ACC112 (cell line): ENCODE data around the gene B4GALNT4.
"Not testable (repeated sequence)": the region's sequence is repeated elsewhere in the genome, so short reads cannot be mapped to it uniquely, and the experiment has no call there.

Experiments used
- H2AFZ ChIP-seq: fragments of 200-600 bp; sonication (generic); one replicate; pipeline ENCODE4 v1.6.0; 2017; ENCODE audit warnings: antibody characterized with exemption, low read length; ENCODE audit not compliant: unreplicated experiment
- H3K27ac ChIP-seq: fragments of 200-600 bp; sonication (generic); 2 replicates; pipeline ENCODE4 v1.5.1; 2014; ENCODE audit warnings: low read depth, mild to moderate bottlenecking, antibody characterized with exemption, low read length, moderate library complexity
- H3K27me3 ChIP-seq: fragments of 200-600 bp; sonication (generic); 2 replicates; pipeline ENCODE4 v1.6.1; 2014; ENCODE audit warnings: mild to moderate bottlenecking, antibody characterized with exemption, low read length, moderate library complexity, mixed read lengths; ENCODE audit not compliant: insufficient read depth
- H3K36me3 ChIP-seq: fragments of 200-600 bp; sonication (generic); 2 replicates; pipeline ENCODE4 v1.6.1; 2016; ENCODE audit warnings: mild to moderate bottlenecking, antibody characterized with exemption, low read length, moderate library complexity, mixed read lengths; ENCODE audit not compliant: insufficient read depth
- H3K4me1 ChIP-seq: fragments of 200-600 bp; sonication (generic); one replicate; pipeline ENCODE4 v1.6.1; 2016; ENCODE audit warnings: low read length, mixed read lengths; ENCODE audit not compliant: insufficient read depth, unreplicated experiment, control insufficient read depth
- H3K4me3 ChIP-seq: fragments of 200-600 bp; sonication (generic); 2 replicates; pipeline ENCODE4 v1.5.1; 2014; ENCODE audit warnings: mild to moderate bottlenecking, low read depth, low read length
- H3K79me2 ChIP-seq: fragments of 200-600 bp; sonication (generic); one replicate; pipeline ENCODE4 v1.6.0; 2016; ENCODE audit warnings: low read length; ENCODE audit not compliant: control insufficient read depth, unreplicated experiment, insufficient read depth

Gene B4GALNT4

GRCh38 chr11:407651-408123 is 38.4 kb downstream of the B4GALNT4 start:
- H3K4me1 ChIP-seq: no peaks in the 10 kb centered on the region
- H3K36me3 ChIP-seq: no peaks in the 10 kb centered on the region
- H3K27me3 ChIP-seq: no peaks in the 10 kb centered on the region
- H3K27ac ChIP-seq: no peak overlapping the region
- H3K4me3 ChIP-seq: no peak overlapping the region
- H3K79me2 ChIP-seq: no peaks in the 10 kb centered on the region
- no peak overlapping the region for H2AFZ ChIP-seq

GRCh38 chr11:408154-409007 is 39.1 kb downstream of the B4GALNT4 start:
- Histone ChIP-seq H2AFZ (no peak overlapping the region), H3K79me2 (no peaks in the 10 kb centered on the region), H3K27ac (no peak overlapping the region), H3K4me1 (no peaks in the 10 kb centered on the region), H3K27me3 (no peaks in the 10 kb centered on the region), H3K4me3 (no peak overlapping the region), H3K36me3 (no peaks in the 10 kb centered on the region)

- H3K4me3 ChIP-seq: no peak overlapping the region
- H3K36me3 ChIP-seq: no peaks in the 10 kb centered on the region
- no peaks in the 10 kb centered on the region for H3K79me2 ChIP-seq
- no peak overlapping the region for H3K27ac ChIP-seq
- no peaks in the 10 kb centered on the region for H3K27me3 ChIP-seq
- H2AFZ ChIP-seq: no peak overlapping the region
- no peaks in the 10 kb centered on the region for H3K4me1 ChIP-seq
Measured at GRCh38 chr11:409008-409599, 39.8 kb downstream of the B4GALNT4 start.

- H3K4me1 ChIP-seq: peaks cover 5% of the 10 kb centered on the region
- no peak overlapping the region for H2AFZ ChIP-seq
- no peak overlapping the region for H3K27ac ChIP-seq
Measured at GRCh38 chr11:409600-410483, 40.5 kb downstream of the B4GALNT4 start.

GRCh38 chr11:410711-411110 is 41.4 kb downstream of the B4GALNT4 start:
- not testable (repeated sequence) for H3K27ac ChIP-seq, H3K27me3 ChIP-seq, H3K36me3 ChIP-seq, H3K4me3 ChIP-seq, H2AFZ ChIP-seq, H3K79me2 ChIP-seq
- peaks cover 11% of the 10 kb centered on the region for H3K4me1 ChIP-seq

More at GRCh38 chr11:409600-410483, 40.5 kb downstream of the B4GALNT4 start:
- H3K79me2 ChIP-seq: no peaks in the 10 kb centered on the region
- H3K36me3 ChIP-seq: no peaks in the 10 kb centered on the region
- H3K4me3 ChIP-seq: no peak overlapping the region
- H3K27me3 ChIP-seq: no peaks in the 10 kb centered on the region

- not testable (repeated sequence) for H3K79me2 ChIP-seq, H3K36me3 ChIP-seq, H3K27me3 ChIP-seq, H3K4me3 ChIP-seq, H3K27ac ChIP-seq, H2AFZ ChIP-seq
- H3K4me1 ChIP-seq: peaks cover 18% of the 10 kb centered on the region
Measured at GRCh38 chr11:411520-411919, 42.2 kb downstream of the B4GALNT4 start.

- Histone ChIP-seq H2AFZ (no peak overlapping the region), H3K4me3 (no peak overlapping the region), H3K27ac (no peak overlapping the region), H3K79me2 (no peaks in the 10 kb centered on the region), H3K36me3 (no peaks in the 10 kb centered on the region), H3K4me1 (peaks cover 19% of the 10 kb centered on the region), H3K27me3 (peaks cover 3% of the 10 kb centered on the region; the same call in 1 of the 2 replicates)
Measured at GRCh38 chr11:412641-413119, 43.4 kb downstream of the B4GALNT4 start.

GRCh38 chr11:413120-414081 is 44.1 kb downstream of the B4GALNT4 start:
- Histone ChIP-seq H3K4me1 (peaks cover 19% of the 10 kb centered on the region), H3K27me3 (peaks cover 10% of the 10 kb centered on the region; the same call in 1 of the 2 replicates), H3K36me3 (no peaks in the 10 kb centered on the region), H2AFZ (no peak overlapping the region), H3K79me2 (no peaks in the 10 kb centered on the region), H3K27ac (no peak overlapping the region), H3K4me3 (no peak overlapping the region)

- Histone ChIP-seq H3K4me3 (no peak overlapping the region), H3K79me2 (no peaks in the 10 kb centered on the region), H2AFZ (no peak overlapping the region), H3K27me3 (peaks cover 13% of the 10 kb centered on the region; the same call in 1 of the 2 replicates), H3K4me1 (peaks cover 19% of the 10 kb centered on the region), H3K27ac (no peak overlapping the region), H3K36me3 (no peaks in the 10 kb centered on the region)
Measured at GRCh38 chr11:414318-414857, 45.1 kb downstream of the B4GALNT4 start.
